ENCODE data around the gene KCNIP4. TPM values are rescaled to one million over a fixed set of nuclear protein-coding genes. Genes with fewer than 3 reads are reported as not detected.

KCNIP4 gene
- total RNA-seq, 4 donors from 2014 or later, result 0.19 to 0.50 (median 0.34) TPM; not detected in 1

- H3K4me1 ChIP-seq, result no peaks in the 10 kb centered on the region
- H3K36me3 ChIP-seq, result no peaks in the 10 kb centered on the region
- H3K27ac ChIP-seq (replicated peaks in 1 of 4), result no peak overlapping the region
- no peak for DNase-seq (ENCODE audit: extremely low spot score)
- TF ChIP-seq EP300 (IDR thresholded peaks at IDR 0.05) (no peak), POLR2AphosphoS5 (IDR thresholded peaks at IDR 0.05) (no peak), CTCF (IDR thresholded peaks at IDR 0.05) (no peak), POLR2A (IDR thresholded peaks at IDR 0.05; ENCODE audit: low read depth) (no peak)
- 77% methylated on average over 1 of the region's 1 CpG for WGBS
- H3K9me3 ChIP-seq, result no peaks in the 10 kb centered on the region
- H3K4me3 ChIP-seq, result no peak overlapping the region
- H3K27me3 ChIP-seq, result no peaks in the 10 kb centered on the region
- intact Hi-C loops (cut with DNase I), result no loop called here
These were observed 323.1 kb downstream of the KCNIP4 start for GRCh38 chr4:21625447-21625846.

- TF ChIP-seq EP300 (IDR thresholded peaks at IDR 0.05) (no peak), POLR2AphosphoS5 (IDR thresholded peaks at IDR 0.05) (no peak), CTCF (IDR thresholded peaks at IDR 0.05) (no peak), POLR2A (IDR thresholded peaks at IDR 0.05; ENCODE audit: low read depth) (no peak)
- DNase-seq (ENCODE audit: extremely low spot score), result no peak
- Histone ChIP-seq H3K36me3 (no peaks in the 10 kb centered on the region), H3K27ac (replicated peaks in 1 of 4) (no peak overlapping the region), H3K4me3 (no peak overlapping the region), H3K27me3 (no peaks in the 10 kb centered on the region), H3K9me3 (no peaks in the 10 kb centered on the region), H3K4me1 (no peaks in the 10 kb centered on the region)
- 55% methylated on average over 3 of the region's 3 CpGs for WGBS
- intact Hi-C loops (cut with DNase I), result no loop called here
These were observed 343.6 kb downstream of the KCNIP4 start for GRCh38 chr4:21605006-21605405.

GRCh38 chr4:21596521-21596920 lies 352.1 kb downstream of the KCNIP4 start:
- H3K27ac ChIP-seq (replicated peaks in 1 of 4), result no peak overlapping the region
- no peaks in the 10 kb centered on the region for H3K9me3 ChIP-seq
- no peaks in the 10 kb centered on the region for H3K4me1 ChIP-seq
- no peaks in the 10 kb centered on the region for H3K27me3 ChIP-seq
- TF ChIP-seq CTCF (IDR thresholded peaks at IDR 0.05), result no peak
- no peak for TF ChIP-seq POLR2AphosphoS5 (IDR thresholded peaks at IDR 0.05)
- no peak for DNase-seq (ENCODE audit: extremely low spot score)
- WGBS, result 60% methylated on average over 5 of the region's 5 CpGs
- intact Hi-C loops (cut with DNase I), result no loop called here
- H3K36me3 ChIP-seq, result no peaks in the 10 kb centered on the region
- H3K4me3 ChIP-seq, result no peak overlapping the region

GRCh38 chr4:21593671-21594001 lies 354.9 kb downstream of the KCNIP4 start:
- Histone ChIP-seq H3K27ac (replicated peaks in 1 of 4) (no peak overlapping the region), H3K4me3 (no peak overlapping the region), H3K27me3 (no peaks in the 10 kb centered on the region), H3K4me1 (no peaks in the 10 kb centered on the region), H3K9me3 (no peaks in the 10 kb centered on the region), H3K36me3 (no peaks in the 10 kb centered on the region)
- no peak for TF ChIP-seq POLR2AphosphoS5 (IDR thresholded peaks at IDR 0.05)
- no peak for TF ChIP-seq CTCF (IDR thresholded peaks at IDR 0.05)
- TF ChIP-seq POLR2A (IDR thresholded peaks at IDR 0.05; ENCODE audit: low read depth), result no peak
- no peak for TF ChIP-seq EP300 (IDR thresholded peaks at IDR 0.05)
- intact Hi-C loops (cut with DNase I), result no loop called here
- no peak for DNase-seq (ENCODE audit: extremely low spot score)

- intact Hi-C loops (cut with DNase I), result no loop called here
- no peak for TF ChIP-seq POLR2A (IDR thresholded peaks at IDR 0.05; ENCODE audit: low read depth)
- no peak for TF ChIP-seq CTCF (IDR thresholded peaks at IDR 0.05)
- no peak for TF ChIP-seq POLR2AphosphoS5 (IDR thresholded peaks at IDR 0.05)
- no peak for TF ChIP-seq EP300 (IDR thresholded peaks at IDR 0.05)
- H3K27me3 ChIP-seq, result no peaks in the 10 kb centered on the region
- H3K4me1 ChIP-seq, result no peaks in the 10 kb centered on the region
- H3K9me3 ChIP-seq, result no peaks in the 10 kb centered on the region
- WGBS, result 67% methylated on average over 8 of the region's 8 CpGs
- no peak for DNase-seq (ENCODE audit: extremely low spot score)
- no peaks in the 10 kb centered on the region for H3K36me3 ChIP-seq
- H3K4me3 ChIP-seq, result no peak overlapping the region
- no peak overlapping the region for H3K27ac ChIP-seq (replicated peaks in 1 of 4)
These were observed 355.5 kb downstream of the KCNIP4 start for GRCh38 chr4:21592970-21593670.

All from esophagus muscularis mucosa (tissue), 4 donors.